Measurements from ENCODE around the gene PHACTR4. TPM values are rescaled to one million over a fixed set of nuclear protein-coding genes. Genes with fewer than 3 reads are reported as not detected.

Gene PHACTR4
- total and polyA plus RNA-seq, 9 of the 15 experiments (the other 6 are each of a cell fraction or from before 2014, with no cell fraction given): 6.4 to 43.6 (median 14.2) TPM

DNA sequence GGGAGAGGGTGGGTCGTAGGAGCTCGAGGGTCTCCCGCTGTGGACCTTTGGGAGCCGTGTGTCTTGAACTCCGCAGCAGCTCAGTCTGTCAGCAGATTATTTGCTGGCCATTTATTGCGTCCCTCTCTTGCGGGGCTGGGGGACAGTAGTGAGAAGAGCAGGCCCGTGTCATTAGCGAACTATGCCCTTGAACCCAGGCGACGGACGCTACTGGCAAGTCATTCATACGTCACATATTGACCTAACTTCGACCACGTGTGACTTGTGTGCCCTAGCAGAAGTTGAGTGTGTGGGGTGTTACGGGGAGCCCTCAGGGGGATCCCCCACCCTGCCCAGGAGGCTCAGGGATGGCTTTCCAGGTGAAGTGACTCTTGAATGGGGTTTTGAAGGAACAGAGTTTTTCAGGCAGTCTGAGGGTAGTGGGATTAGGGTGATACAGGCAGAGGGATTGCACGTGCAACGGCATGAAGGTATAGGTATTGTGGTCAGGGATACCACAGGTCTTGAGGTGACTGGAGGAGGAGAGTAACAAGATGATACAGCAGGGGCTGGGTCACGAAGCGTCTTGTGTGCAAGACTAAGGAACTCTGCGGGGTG is 149.3 kb downstream of the PHACTR4 start (continued):
- peak; percentile 75 for TF ChIP-seq NBN (IDR thresholded peaks at IDR 0.05; ENCODE audit: low read depth)
- TF ChIP-seq, protein P1, sequence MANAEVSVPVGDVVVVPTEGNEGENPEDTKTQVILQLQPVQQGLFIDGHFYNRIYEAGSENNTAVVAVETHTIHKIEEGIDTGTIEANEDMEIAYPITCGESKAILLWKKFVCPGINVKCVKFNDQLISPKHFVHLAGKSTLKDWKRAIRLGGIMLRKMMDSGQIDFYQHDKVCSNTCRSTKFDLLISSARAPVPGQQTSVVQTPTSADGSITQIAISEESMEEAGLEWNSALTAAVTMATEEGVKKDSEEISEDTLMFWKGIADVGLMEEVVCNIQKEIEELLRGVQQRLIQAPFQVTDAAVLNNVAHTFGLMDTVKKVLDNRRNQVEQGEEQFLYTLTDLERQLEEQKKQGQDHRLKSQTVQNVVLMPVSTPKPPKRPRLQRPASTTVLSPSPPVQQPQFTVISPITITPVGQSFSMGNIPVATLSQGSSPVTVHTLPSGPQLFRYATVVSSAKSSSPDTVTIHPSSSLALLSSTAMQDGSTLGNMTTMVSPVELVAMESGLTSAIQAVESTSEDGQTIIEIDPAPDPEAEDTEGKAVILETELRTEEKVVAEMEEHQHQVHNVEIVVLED (CRISPR knock-in tag; IDR thresholded peaks at IDR 0.05): no peak
- peak; percentile 83 for TF ChIP-seq NR2C1 (IDR thresholded peaks at IDR 0.05)
- peak; percentile 86 for TF ChIP-seq NR2C1 (tag; IDR thresholded peaks at IDR 0.05)
- peak; percentile 90 for TF ChIP-seq NKRF (IDR thresholded peaks at IDR 0.05; ENCODE audit: borderline replicate concordance)
- TF ChIP-seq ZBTB9 (CRISPR knock-in tag; IDR thresholded peaks at IDR 0.05): no peak
- TF ChIP-seq MYNN (IDR thresholded peaks at IDR 0.05): no peak
- TF ChIP-seq MYNN (CRISPR knock-in tag; IDR thresholded peaks at IDR 0.05): no peak
- TF ChIP-seq, protein P2, sequence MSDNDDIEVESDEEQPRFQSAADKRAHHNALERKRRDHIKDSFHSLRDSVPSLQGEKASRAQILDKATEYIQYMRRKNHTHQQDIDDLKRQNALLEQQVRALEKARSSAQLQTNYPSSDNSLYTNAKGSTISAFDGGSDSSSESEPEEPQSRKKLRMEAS (CRISPR knock-in tag; IDR thresholded peaks at IDR 0.05): peak; percentile 93
- peak; percentile 33; the same call in 1 of the 2 replicates for TF ChIP-seq SMARCA4 (IDR thresholded peaks at IDR 0.05)
- TF ChIP-seq CHD2 (IDR thresholded peaks at IDR 0.05; ENCODE audit: low read depth, low read length): no peak; the same call in 1 of the 2 replicates
- no peak; the same call in 1 of the 2 replicates for TF ChIP-seq JUND (IDR thresholded peaks at IDR 0.05; ENCODE audit: borderline replicate concordance, low read depth, low read length)
- TF ChIP-seq JUND (tag; IDR thresholded peaks at IDR 0.05; ENCODE audit: borderline replicate concordance, low read depth, low read length): peak; percentile 12; the same call in 1 of the 3 replicates
- no peak for TF ChIP-seq ATF1 (CRISPR knock-in tag; IDR thresholded peaks at IDR 0.05)
- TF ChIP-seq ATF1 (tag; IDR thresholded peaks at IDR 0.05): peak; percentile 90
- TF ChIP-seq SUPT5H (IDR thresholded peaks at IDR 0.05): peak; percentile 70
- peak; percentile 88 for TF ChIP-seq ZNF12 (CRISPR knock-in tag; IDR thresholded peaks at IDR 0.05)
- no peak for TF ChIP-seq TEAD2 (tag; IDR thresholded peaks at IDR 0.05)

Measured in K562 (cell line).